AG09309 (cell line): ENCODE measurements around the gene RIN3.
"Not testable (repeated sequence)": the region's sequence is repeated elsewhere in the genome, so short reads cannot be mapped to it uniquely, and the experiment has no call there.

Experiments used
- DNase-seq: peaks from one replicate; pipeline ENCODE4 v3.0.0-alpha.2; 2010; ENCODE audit warnings: low read depth
- H3K4me3 ChIP-seq: 2 replicates; pipeline ENCODE4 v1.5.1; 2011; ENCODE audit warnings: mild to moderate bottlenecking, low read depth, low read length, moderate library complexity; ENCODE audit not compliant: control insufficient read depth
- TF ChIP-seq, protein P1 (sequence below): IDR thresholded peaks from 2 replicates; pipeline ENCODE4 v1.5.1; 2011; ENCODE audit warnings: mild to moderate bottlenecking, low read depth, low read length, inconsistent platforms; ENCODE audit not compliant: insufficient read depth, control insufficient read depth; ENCODE audit errors: missing control alignments

Gene RIN3

DNA sequence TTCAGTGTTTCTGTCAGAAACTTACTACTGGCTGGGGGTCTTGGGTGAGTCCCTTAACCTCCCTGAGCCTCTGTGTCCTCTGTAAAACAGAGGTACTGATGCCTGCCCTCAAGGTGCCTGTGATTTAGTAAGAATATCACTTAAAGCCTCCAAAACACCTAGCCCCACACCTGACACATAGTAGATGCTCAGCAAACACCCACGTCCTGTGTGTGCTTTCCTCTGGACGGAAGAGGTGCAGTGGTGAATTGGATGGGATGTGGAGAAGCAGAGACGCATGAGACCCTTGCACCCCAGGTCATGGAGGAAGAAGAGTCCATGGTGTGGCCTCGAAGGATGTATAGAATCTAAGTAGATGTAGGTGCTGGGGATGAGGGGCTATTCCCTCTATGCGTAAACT, 124.3 kb downstream of the RIN3 start:
- TF ChIP-seq, protein P1, sequence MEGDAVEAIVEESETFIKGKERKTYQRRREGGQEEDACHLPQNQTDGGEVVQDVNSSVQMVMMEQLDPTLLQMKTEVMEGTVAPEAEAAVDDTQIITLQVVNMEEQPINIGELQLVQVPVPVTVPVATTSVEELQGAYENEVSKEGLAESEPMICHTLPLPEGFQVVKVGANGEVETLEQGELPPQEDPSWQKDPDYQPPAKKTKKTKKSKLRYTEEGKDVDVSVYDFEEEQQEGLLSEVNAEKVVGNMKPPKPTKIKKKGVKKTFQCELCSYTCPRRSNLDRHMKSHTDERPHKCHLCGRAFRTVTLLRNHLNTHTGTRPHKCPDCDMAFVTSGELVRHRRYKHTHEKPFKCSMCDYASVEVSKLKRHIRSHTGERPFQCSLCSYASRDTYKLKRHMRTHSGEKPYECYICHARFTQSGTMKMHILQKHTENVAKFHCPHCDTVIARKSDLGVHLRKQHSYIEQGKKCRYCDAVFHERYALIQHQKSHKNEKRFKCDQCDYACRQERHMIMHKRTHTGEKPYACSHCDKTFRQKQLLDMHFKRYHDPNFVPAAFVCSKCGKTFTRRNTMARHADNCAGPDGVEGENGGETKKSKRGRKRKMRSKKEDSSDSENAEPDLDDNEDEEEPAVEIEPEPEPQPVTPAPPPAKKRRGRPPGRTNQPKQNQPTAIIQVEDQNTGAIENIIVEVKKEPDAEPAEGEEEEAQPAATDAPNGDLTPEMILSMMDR = no peak
- no peak overlapping the region for H3K4me3 ChIP-seq
- DNase-seq = no peak

DNA sequence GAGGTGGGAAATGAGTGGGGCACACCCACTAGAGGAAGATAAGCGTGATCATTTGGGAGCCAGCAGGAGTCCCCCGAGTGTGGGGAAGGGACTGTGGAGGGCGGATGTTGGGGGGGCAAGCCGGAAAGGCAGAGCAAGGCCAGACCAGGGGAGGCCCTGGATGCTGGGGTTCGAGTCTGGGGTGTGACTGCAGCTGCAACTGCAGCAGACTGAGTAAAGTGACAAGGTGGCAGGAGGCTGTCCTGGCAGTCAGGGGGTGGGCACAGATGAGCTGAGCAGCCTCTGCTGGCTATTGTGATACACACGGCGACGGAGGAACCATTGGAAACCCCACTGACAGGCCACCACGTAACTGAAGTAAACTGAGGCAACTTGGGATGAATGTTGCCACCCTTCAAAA, 124.7 kb downstream of the RIN3 start:
- DNase-seq = no peak
- TF ChIP-seq, protein P1 = no peak
- no peak overlapping the region for H3K4me3 ChIP-seq

DNA sequence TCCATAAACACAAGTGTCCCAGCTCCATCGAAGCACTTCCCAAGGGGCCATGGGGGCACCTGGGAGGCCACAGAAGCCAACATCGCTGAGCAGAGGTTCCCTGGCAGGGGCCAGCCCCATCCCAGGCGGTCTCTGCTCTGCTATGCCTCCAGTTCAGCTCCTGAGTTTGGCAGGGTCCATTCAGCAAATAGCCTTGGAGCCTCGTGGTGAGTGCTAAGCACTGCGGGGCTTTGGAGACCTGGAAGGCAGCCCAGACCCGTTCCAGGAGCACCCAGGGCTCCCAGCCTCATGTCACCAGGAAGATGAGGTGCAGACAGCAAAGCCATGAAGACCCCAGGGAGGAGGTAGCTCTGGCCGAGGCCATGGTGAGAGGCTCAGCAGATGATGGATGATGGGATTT, 125.3 kb downstream of the RIN3 start:
- TF ChIP-seq, protein P1 = no peak
- no peak overlapping the region for H3K4me3 ChIP-seq
- no peak for DNase-seq

DNA sequence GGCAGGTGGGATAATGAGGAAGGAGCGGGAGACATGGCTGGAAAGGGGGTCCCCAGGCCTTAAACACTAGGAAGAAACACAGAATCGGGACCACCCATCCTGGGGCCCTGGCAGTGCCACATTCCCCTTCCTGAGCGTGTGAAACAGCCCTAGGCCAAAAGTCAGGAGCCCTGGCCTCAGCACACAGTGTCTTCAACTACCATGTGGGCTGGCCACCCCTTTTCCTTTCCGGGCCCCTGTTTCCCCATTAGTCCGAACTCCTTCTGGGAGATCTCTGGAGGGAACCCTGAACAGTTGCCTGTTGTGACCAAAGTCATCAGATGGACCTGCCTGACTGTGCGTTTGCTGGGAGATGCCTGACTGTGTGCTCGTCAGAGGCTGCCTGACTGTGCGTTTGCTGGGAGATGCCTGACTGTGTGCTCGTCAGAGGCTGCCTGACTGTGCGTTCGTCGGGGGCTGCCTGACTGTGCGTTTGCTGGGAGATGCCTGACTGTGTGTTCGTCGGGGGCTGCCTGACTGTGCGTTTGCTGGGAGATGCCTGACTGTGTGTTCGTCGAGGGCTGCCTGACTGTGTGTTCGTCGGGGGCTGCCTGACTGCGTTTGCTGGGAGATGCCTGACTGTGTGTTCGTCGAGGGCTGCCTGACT, 126.0 kb downstream of the RIN3 start:
- H3K4me3 ChIP-seq, DNase-seq: not testable (repeated sequence)

DNA sequence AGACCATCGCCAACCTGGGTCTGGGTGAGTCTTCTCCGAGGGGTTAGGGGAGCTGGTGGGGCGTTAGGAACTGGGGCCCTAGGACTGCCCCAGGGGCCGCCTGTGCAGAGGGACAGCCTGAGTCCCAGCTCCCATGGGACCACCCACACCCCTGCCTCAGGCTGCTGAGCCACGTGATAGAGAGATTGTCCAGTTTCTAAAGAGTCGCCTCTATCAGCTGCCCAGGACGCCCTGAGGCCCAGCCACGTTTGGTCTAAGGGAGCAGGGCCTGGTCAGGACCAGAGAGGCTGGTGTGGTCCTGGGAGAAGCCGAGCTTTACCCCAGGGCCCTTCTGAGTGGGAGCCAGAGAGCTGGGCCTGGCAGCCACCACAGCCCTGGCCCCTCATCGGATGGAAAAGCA, 127.7 kb downstream of the RIN3 start:
- DNase-seq = no peak
- TF ChIP-seq, protein P1 = no peak
- no peak overlapping the region for H3K4me3 ChIP-seq

DNA sequence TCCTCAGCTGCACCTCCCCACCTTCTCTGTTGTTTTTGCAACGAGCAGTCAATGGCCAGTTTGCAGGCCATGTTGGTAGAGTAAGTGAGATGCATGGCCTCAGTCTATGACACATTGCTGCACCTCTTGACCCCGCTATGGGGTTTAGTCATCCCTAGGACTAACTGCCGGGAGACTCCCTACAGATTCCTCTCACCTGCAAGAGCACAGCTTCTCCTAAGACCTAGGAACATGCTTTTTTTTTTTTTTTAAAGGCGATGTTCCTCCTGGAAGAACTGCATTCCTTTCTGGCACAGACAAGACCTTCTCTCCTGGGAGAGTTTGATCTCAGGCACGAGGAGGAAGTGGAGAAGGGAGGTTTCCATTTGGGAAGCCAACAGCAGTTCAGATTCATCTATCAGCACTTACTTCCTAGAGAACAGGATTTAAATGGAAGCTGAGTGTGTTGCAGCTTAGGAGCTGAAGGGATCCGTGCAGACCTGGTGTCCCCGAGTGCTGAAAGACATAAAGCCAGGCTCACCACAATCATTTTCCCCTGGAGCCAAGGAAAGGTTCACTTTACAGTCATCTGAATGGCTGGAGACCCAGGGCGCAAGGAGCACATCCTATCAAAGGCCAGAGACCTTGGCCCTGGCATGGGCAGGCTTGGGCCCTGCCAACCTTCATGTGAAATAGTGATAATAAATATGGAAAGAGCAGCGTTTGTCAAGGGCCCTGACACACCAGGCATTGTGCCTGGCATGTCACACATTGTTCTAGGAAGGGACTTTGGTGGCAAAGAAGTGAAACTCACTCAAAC, 130.8 kb downstream of the RIN3 start:
- TF ChIP-seq, protein P1 = no peak
- DNase-seq = no peak

DNA sequence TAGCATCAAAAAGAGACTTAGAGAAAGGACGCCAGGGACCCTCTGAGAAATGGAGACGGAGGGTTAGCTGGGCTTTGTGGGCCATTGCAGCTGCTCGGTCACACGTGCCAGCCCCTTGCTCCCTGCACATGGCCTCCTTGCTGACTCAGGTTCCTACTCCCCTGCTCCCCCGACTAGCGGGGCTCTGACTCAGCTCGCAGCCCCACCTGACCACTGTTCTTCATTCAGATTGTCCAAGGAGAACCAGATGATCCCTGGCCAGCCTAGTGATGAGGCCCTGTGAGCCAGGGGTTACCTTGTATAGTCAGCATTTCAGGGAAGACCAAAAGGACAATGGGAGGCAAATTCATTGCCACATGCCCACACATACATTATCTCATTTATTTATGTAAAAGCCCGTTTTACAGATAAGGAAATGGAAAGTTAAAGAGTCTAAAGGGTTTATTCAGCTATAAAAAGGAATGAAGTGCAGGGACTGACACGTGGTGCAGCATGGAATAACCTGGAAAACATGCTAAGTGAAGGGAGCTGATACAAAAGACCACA, 131.5 kb downstream of the RIN3 start:
- no peak for DNase-seq

More for the DNA sequence above, 130.8 kb downstream of the RIN3 start:
- no peak overlapping the region for H3K4me3 ChIP-seq

More for the DNA sequence above, 131.5 kb downstream of the RIN3 start:
- TF ChIP-seq, protein P1 = no peak
- no peak overlapping the region for H3K4me3 ChIP-seq
